IPS DF 6.9 (cell line): ENCODE measurements around the gene SLC45A3.

Experiments used
- DNase-seq: peaks from one replicate; pipeline ENCODE4 v3.0.0-alpha.2; 2013; ENCODE audit warnings: low read depth, low spot score
- H3K27ac ChIP-seq: one replicate; pipeline ENCODE4 v1.5.1; 2013; ENCODE audit warnings: low read length, control low read depth
- H3K27me3 ChIP-seq: 2 replicates; pipeline ENCODE4 v1.6.1; 2013; ENCODE audit warnings: mild to moderate bottlenecking, low read length; ENCODE audit not compliant: control insufficient read depth, insufficient read depth
- H3K36me3 ChIP-seq: 2 replicates; pipeline ENCODE4 v1.6.1; 2013; ENCODE audit warnings: low read length; ENCODE audit not compliant: control insufficient read depth, insufficient read depth
- H3K4me1 ChIP-seq: 2 replicates; pipeline ENCODE4 v1.6.1; 2013; ENCODE audit warnings: low read length; ENCODE audit not compliant: control insufficient read depth, insufficient read depth
- H3K4me3 ChIP-seq: 2 replicates; pipeline ENCODE4 v1.5.1; 2013; ENCODE audit warnings: mild to moderate bottlenecking, low read length
- H3K9me3 ChIP-seq: 2 replicates; pipeline ENCODE4 v1.6.1; 2013; ENCODE audit warnings: low read length, inconsistent platforms; ENCODE audit not compliant: control insufficient read depth, insufficient read depth
- WGBS: extraction: QIAGEN DNeasy Blood & Tissue Kit; methylation state at CpG from one replicate; pipeline ENCODE4 v1.1.7; 2013; ENCODE audit warnings: mixed read lengths, missing lambda C conversion rate; ENCODE audit not compliant: insufficient read length, insufficient coverage; 5-methylcytosine and 5-hydroxymethylcytosine counted together

Gene SLC45A3

GRCh38 chr1:205700865-205701401 is 20.6 kb upstream of the SLC45A3 start:
- H3K4me1 ChIP-seq: peaks cover 8% of the 10 kb centered on the region
- H3K27ac ChIP-seq: no peak overlapping the region
- no CpG with 5 or more reads among the region's 2 CpGs for WGBS
- no peak for DNase-seq
- no peak overlapping the region for H3K4me3 ChIP-seq
- H3K9me3 ChIP-seq: no peaks in the 10 kb centered on the region
- no peaks in the 10 kb centered on the region for H3K36me3 ChIP-seq
- H3K27me3 ChIP-seq: no peaks in the 10 kb centered on the region

GRCh38 chr1:205699416-205699815 is 19.1 kb upstream of the SLC45A3 start:
- H3K27ac ChIP-seq: no peak overlapping the region
- H3K27me3 ChIP-seq: no peaks in the 10 kb centered on the region
- WGBS: no CpG with 5 or more reads among the region's 4 CpGs
- H3K4me1 ChIP-seq: peaks cover 8% of the 10 kb centered on the region
- no peak overlapping the region for H3K4me3 ChIP-seq
- DNase-seq: no peak
- no peaks in the 10 kb centered on the region for H3K36me3 ChIP-seq
- H3K9me3 ChIP-seq: no peaks in the 10 kb centered on the region

GRCh38 chr1:205698921-205699320 is 18.6 kb upstream of the SLC45A3 start:
- Histone ChIP-seq H3K27ac (no peak overlapping the region), H3K9me3 (no peaks in the 10 kb centered on the region)
- WGBS: no CpG with 5 or more reads among the region's 4 CpGs

GRCh38 chr1:205693421-205693991 is 13.2 kb upstream of the SLC45A3 start:
- no peaks in the 10 kb centered on the region for H3K27me3 ChIP-seq
- no CpG with 5 or more reads among the region's 12 CpGs for WGBS
- H3K27ac ChIP-seq: no peak overlapping the region
- peaks cover 5% of the 10 kb centered on the region for H3K4me1 ChIP-seq
- no peak overlapping the region for H3K4me3 ChIP-seq
- no peaks in the 10 kb centered on the region for H3K36me3 ChIP-seq
- no peak for DNase-seq
- H3K9me3 ChIP-seq: no peaks in the 10 kb centered on the region

More at GRCh38 chr1:205698921-205699320, 18.6 kb upstream of the SLC45A3 start:
- DNase-seq: no peak
- Histone ChIP-seq H3K4me3 (no peak overlapping the region), H3K27me3 (no peaks in the 10 kb centered on the region), H3K36me3 (no peaks in the 10 kb centered on the region), H3K4me1 (peaks cover 8% of the 10 kb centered on the region)

- peaks cover 5% of the 10 kb centered on the region for H3K4me1 ChIP-seq
- H3K27me3 ChIP-seq: no peaks in the 10 kb centered on the region
- no peak for DNase-seq
- no peaks in the 10 kb centered on the region for H3K9me3 ChIP-seq
- WGBS: no CpG with 5 or more reads among the region's 6 CpGs
- H3K27ac ChIP-seq: no peak overlapping the region
- no peaks in the 10 kb centered on the region for H3K36me3 ChIP-seq
- H3K4me3 ChIP-seq: no peak overlapping the region
These were observed 12.1 kb upstream of the SLC45A3 start for GRCh38 chr1:205692423-205692822.

- DNase-seq: no peak
- H3K9me3 ChIP-seq: no peaks in the 10 kb centered on the region
- H3K27ac ChIP-seq: no peak overlapping the region
- peaks cover 5% of the 10 kb centered on the region for H3K4me1 ChIP-seq
- no peaks in the 10 kb centered on the region for H3K36me3 ChIP-seq
- no CpG with 5 or more reads among the region's 8 CpGs for WGBS
- no peaks in the 10 kb centered on the region for H3K27me3 ChIP-seq
- no peak overlapping the region for H3K4me3 ChIP-seq
These were observed 9.9 kb upstream of the SLC45A3 start for GRCh38 chr1:205690122-205690756.

- H3K27ac ChIP-seq: no peak overlapping the region
- DNase-seq: no peak
- H3K9me3 ChIP-seq: no peaks in the 10 kb centered on the region
- WGBS: no CpG with 5 or more reads among the region's 5 CpGs
- H3K36me3 ChIP-seq: no peaks in the 10 kb centered on the region
- no peaks in the 10 kb centered on the region for H3K27me3 ChIP-seq
- H3K4me3 ChIP-seq: no peak overlapping the region
- peaks cover 5% of the 10 kb centered on the region for H3K4me1 ChIP-seq
These were observed 9.2 kb upstream of the SLC45A3 start for GRCh38 chr1:205689479-205689878.

- Histone ChIP-seq H3K27me3 (no peaks in the 10 kb centered on the region), H3K4me3 (no peak overlapping the region), H3K36me3 (no peaks in the 10 kb centered on the region), H3K4me1 (peaks cover 3% of the 10 kb centered on the region), H3K9me3 (no peaks in the 10 kb centered on the region), H3K27ac (no peak overlapping the region)
- WGBS: no CpG with 5 or more reads among the region's 7 CpGs
- no peak for DNase-seq
These were observed 8.1 kb upstream of the SLC45A3 start for GRCh38 chr1:205688171-205689080.

- Histone ChIP-seq H3K27ac (no peak overlapping the region), H3K9me3 (no peaks in the 10 kb centered on the region), H3K4me3 (no peak overlapping the region), H3K4me1 (peaks cover 3% of the 10 kb centered on the region), H3K27me3 (no peaks in the 10 kb centered on the region), H3K36me3 (no peaks in the 10 kb centered on the region)
- no CpG with 5 or more reads among the region's 2 CpGs for WGBS
- no peak for DNase-seq
These were observed 6.9 kb upstream of the SLC45A3 start for GRCh38 chr1:205687242-205687641.

- Histone ChIP-seq H3K27me3 (no peaks in the 10 kb centered on the region), H3K4me3 (no peak overlapping the region), H3K9me3 (no peaks in the 10 kb centered on the region), H3K36me3 (no peaks in the 10 kb centered on the region), H3K27ac (no peak overlapping the region), H3K4me1 (peaks cover 9% of the 10 kb centered on the region; the same call in 1 of the 2 replicates)
- no peak for DNase-seq
- no CpG with 5 or more reads among the region's 3 CpGs for WGBS
These were observed 1.1 kb upstream of the SLC45A3 start for GRCh38 chr1:205681364-205681763.
